IMR-90 (cell line): ENCODE measurements around the gene LPO.

Experiments
- BHLHE40 ChIP-seq: fragments of 150-350 bp; IDR thresholded peaks from 2 replicates; pipeline ENCODE4 v1.6.1; 2016; ENCODE audit warnings: mild to moderate bottlenecking, low read depth, low read length
- CEBPB ChIP-seq: IDR thresholded peaks from 2 replicates; pipeline ENCODE4 v1.6.1; 2012; ENCODE audit warnings: low read depth, low read length, improper control_type of control experiment
- FOS ChIP-seq: fragments of 150-350 bp; IDR thresholded peaks from 2 replicates; pipeline ENCODE4 v1.6.1; 2016; ENCODE audit warnings: low read depth, low read length
- MAFK ChIP-seq: IDR thresholded peaks from 2 replicates; pipeline ENCODE4 v1.6.1; 2012; ENCODE audit warnings: low read depth, low read length, improper control_type of control experiment
- MXI1 ChIP-seq: IDR thresholded peaks from 2 replicates; pipeline ENCODE4 v1.6.1; 2012; ENCODE audit warnings: low read depth, mild to moderate bottlenecking, low read length, moderate library complexity, borderline replicate concordance
- POLR2A ChIP-seq: IDR thresholded peaks from 2 replicates; pipeline ENCODE4 v1.6.1; 2012; ENCODE audit warnings: mild to moderate bottlenecking, low read depth, low read length
- RAD21 ChIP-seq: IDR thresholded peaks from 2 replicates; pipeline ENCODE4 v1.6.1; 2012; ENCODE audit warnings: low read length, improper control_type of control experiment
- RFX5 ChIP-seq: IDR thresholded peaks from 2 replicates; pipeline ENCODE4 v1.8.0; 2012; ENCODE audit warnings: low read depth, mild to moderate bottlenecking, low read length, moderate library complexity
- SMC3 ChIP-seq: fragments of 150-350 bp; IDR thresholded peaks from 2 replicates; pipeline ENCODE4 v1.6.1; 2016; ENCODE audit warnings: low read depth, mild to moderate bottlenecking, antibody characterized with exemption, low read length, moderate library complexity
- TF ChIP-seq, protein P1 (sequence below): fragments of 150-350 bp; IDR thresholded peaks from 2 replicates; pipeline ENCODE4 v1.6.1; 2017; ENCODE audit warnings: mild to moderate bottlenecking, antibody characterized with exemption, low read length, low read depth
- TF ChIP-seq, protein P2 (sequence below): conservative IDR thresholded peaks from 2 replicates; pipeline ENCODE4 v1.5.1; 2012; ENCODE audit warnings: mild to moderate bottlenecking, low read depth, low read length, improper control_type of control experiment
- TF ChIP-seq, protein P3 (sequence below): fragments of 150-350 bp; IDR thresholded peaks from 2 replicates; pipeline ENCODE4 v1.6.1; 2016; ENCODE audit warnings: low read depth, mild to moderate bottlenecking, low read length, moderate library complexity, borderline replicate concordance

DNA sequence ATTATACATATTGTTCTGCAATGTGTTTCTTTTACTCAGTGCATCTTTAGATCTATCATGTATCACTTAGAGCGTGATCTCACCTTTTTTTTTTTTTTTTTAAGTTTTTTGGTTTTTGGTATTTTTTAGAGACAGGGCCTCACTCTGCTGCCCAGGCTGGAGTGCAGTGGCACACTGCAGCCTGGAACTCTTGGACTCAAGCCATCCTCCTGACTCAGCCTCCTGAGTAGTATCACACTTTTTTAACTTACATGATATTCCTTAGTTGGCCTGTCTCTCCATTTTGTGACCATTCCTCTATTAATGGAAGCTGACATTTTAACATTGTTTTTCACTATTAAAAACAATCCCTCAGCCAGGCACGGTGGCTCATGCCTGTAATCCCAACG, 47.0 kb downstream of the LPO start:
- TF ChIP-seq MAFK: no peak
- TF ChIP-seq, protein P1, sequence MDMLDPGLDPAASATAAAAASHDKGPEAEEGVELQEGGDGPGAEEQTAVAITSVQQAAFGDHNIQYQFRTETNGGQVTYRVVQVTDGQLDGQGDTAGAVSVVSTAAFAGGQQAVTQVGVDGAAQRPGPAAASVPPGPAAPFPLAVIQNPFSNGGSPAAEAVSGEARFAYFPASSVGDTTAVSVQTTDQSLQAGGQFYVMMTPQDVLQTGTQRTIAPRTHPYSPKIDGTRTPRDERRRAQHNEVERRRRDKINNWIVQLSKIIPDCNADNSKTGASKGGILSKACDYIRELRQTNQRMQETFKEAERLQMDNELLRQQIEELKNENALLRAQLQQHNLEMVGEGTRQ: no peak
- TF ChIP-seq, protein P2, sequence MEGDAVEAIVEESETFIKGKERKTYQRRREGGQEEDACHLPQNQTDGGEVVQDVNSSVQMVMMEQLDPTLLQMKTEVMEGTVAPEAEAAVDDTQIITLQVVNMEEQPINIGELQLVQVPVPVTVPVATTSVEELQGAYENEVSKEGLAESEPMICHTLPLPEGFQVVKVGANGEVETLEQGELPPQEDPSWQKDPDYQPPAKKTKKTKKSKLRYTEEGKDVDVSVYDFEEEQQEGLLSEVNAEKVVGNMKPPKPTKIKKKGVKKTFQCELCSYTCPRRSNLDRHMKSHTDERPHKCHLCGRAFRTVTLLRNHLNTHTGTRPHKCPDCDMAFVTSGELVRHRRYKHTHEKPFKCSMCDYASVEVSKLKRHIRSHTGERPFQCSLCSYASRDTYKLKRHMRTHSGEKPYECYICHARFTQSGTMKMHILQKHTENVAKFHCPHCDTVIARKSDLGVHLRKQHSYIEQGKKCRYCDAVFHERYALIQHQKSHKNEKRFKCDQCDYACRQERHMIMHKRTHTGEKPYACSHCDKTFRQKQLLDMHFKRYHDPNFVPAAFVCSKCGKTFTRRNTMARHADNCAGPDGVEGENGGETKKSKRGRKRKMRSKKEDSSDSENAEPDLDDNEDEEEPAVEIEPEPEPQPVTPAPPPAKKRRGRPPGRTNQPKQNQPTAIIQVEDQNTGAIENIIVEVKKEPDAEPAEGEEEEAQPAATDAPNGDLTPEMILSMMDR: no peak
- no peak for TF ChIP-seq FOS
- TF ChIP-seq POLR2A: no peak
- no peak for TF ChIP-seq CEBPB
- no peak for TF ChIP-seq RFX5
- no peak for TF ChIP-seq RAD21
- no peak for TF ChIP-seq MXI1
- TF ChIP-seq, protein P3, sequence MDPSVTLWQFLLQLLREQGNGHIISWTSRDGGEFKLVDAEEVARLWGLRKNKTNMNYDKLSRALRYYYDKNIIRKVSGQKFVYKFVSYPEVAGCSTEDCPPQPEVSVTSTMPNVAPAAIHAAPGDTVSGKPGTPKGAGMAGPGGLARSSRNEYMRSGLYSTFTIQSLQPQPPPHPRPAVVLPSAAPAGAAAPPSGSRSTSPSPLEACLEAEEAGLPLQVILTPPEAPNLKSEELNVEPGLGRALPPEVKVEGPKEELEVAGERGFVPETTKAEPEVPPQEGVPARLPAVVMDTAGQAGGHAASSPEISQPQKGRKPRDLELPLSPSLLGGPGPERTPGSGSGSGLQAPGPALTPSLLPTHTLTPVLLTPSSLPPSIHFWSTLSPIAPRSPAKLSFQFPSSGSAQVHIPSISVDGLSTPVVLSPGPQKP: no peak
- TF ChIP-seq BHLHE40: no peak
- no peak for TF ChIP-seq SMC3
